Breast epithelium (tissue), 4 donors: ENCODE measurements around the gene CAMK4. TPM values are rescaled to one million over a fixed set of nuclear protein-coding genes. Genes with fewer than 3 reads are reported as not detected.

Experiments used
- DNase-seq, 2 donors: peaks; one replicate each; pipeline ENCODE4 v3.0.0-alpha.2; 2019; ENCODE audit warnings: low spot score in 2 of 2
- H3K27ac ChIP-seq, 2 donors: fragments of 200-600 bp; sonication (generic) in 1 of 2; one replicate each; pipeline ENCODE4 v1.5.1; 2016 to 2019; ENCODE audit warnings: mild to moderate bottlenecking in 1 of 2
- H3K27me3 ChIP-seq, 2 donors: fragments of 200-600 bp; sonication (generic) in 1 of 2; one replicate each; pipeline versions ENCODE4 v1.5.1 to v1.6.0; 2017 to 2019; ENCODE audit warnings: control low read depth in 1 of 2, mild to moderate bottlenecking in 1 of 2
- H3K36me3 ChIP-seq: fragments of 200-600 bp; one replicate; pipeline ENCODE4 v1.5.1; 2019
- H3K4me1 ChIP-seq, 2 donors: fragments of 200-600 bp; sonication (generic); one replicate each; pipeline ENCODE4 v1.5.1; 2016 to 2019; ENCODE audit warnings: control low read depth in 1 of 2
- H3K4me3 ChIP-seq, 3 donors: fragments of 200-600 bp; sonication (generic); 1 replicate in 2 of 3; 2 replicates in 1 of 3; pipeline ENCODE4 v1.5.1; 2016 to 2019; ENCODE audit warnings: mild to moderate bottlenecking in 3 of 3, moderate library complexity in 2 of 3
- H3K9me3 ChIP-seq, 2 donors: fragments of 200-600 bp; sonication (generic) in 1 of 2; one replicate each; pipeline ENCODE4 v1.5.1; 2016 to 2019; ENCODE audit warnings: control low read depth in 1 of 2
- CTCF ChIP-seq, 3 donors: fragments of 450-650 bp; IDR thresholded peaks; one replicate each; pipeline ENCODE4 v1.5.1; 2016 to 2017; ENCODE audit warnings: antibody characterized with exemption in 3 of 3, mild to moderate bottlenecking in 3 of 3, moderate library complexity in 3 of 3
- POLR2A ChIP-seq: fragments of 450-650 bp; IDR thresholded peaks from one replicate; pipeline ENCODE4 v1.6.1; 2016; ENCODE audit warnings: antibody characterized with exemption, mild to moderate bottlenecking, moderate library complexity
- POLR2AphosphoS5 ChIP-seq, 3 donors: sonication (generic); formaldehyde crosslinking; IDR thresholded peaks; one replicate each; pipeline ENCODE4 v1.6.1; 2017; ENCODE audit warnings: antibody characterized with exemption in 3 of 3
- intact Hi-C: fragments of 100-400 bp; cut with DNase I; formaldehyde crosslinking; loops from one replicate; pipeline ENCODE4 v1.15.1; 2023; ENCODE audit warnings: low total_unique reads
- total RNA-seq, 3 donors: library from RNA; depleted of rRNA; stranded (reverse); fragments of >200 nt; gene quantifications; one replicate each; pipeline ENCODE4 v1.1.0, GENCODE V29; 2016

CAMK4 gene
- total RNA-seq, 3 donors from 2014 or later, result 0.98 to 1.5 (median 1.4) TPM

DNA sequence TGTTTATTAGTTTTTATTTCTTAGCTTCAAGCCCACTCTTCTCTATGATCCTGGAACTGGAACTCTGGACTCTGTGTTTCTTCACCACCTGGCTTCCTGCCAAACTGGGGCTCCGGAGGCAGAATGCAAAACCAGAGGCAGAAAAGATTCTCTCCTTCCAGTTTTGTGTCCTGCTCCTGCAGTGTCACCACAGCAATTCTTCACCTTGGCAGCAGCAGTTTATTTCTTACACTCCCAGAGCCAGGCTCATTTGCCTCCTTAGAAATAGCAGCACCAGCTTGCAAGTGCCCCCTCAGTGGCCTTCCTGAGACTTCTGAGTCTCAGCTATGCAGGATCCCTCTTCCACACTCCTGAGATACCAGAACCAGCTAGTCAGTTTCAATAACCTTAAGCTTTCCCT is 26.7 kb upstream of the CAMK4 start:
- H3K9me3 ChIP-seq, result no peaks in the 10 kb centered on the region
- H3K4me3 ChIP-seq, result no peak overlapping the region
- H3K36me3 ChIP-seq, result no peaks in the 10 kb centered on the region
- no peaks in the 10 kb centered on the region for H3K27me3 ChIP-seq
- intact Hi-C loops, result no loop called here
- H3K27ac ChIP-seq, result no peak overlapping the region
- no peaks in the 10 kb centered on the region for H3K4me1 ChIP-seq
- DNase-seq, result no peak
- no peak for TF ChIP-seq POLR2A
- no peak for TF ChIP-seq CTCF (IDR thresholded peaks at IDR 0.05)
- no peak for TF ChIP-seq POLR2AphosphoS5 (IDR thresholded peaks at IDR 0.05)

GRCh38 chr5:111198281-111198966 is 25.8 kb upstream of the CAMK4 start:
- Histone ChIP-seq H3K27ac (no peak overlapping the region), H3K4me1 (no peaks in the 10 kb centered on the region), H3K9me3 (no peaks in the 10 kb centered on the region), H3K36me3 (no peaks in the 10 kb centered on the region), H3K27me3 (no peaks in the 10 kb centered on the region), H3K4me3 (no peak overlapping the region)
- no peak for DNase-seq
- TF ChIP-seq POLR2AphosphoS5 (IDR thresholded peaks at IDR 0.05) (no peak), POLR2A (no peak), CTCF (IDR thresholded peaks at IDR 0.05) (no peak)
- intact Hi-C loops, result no loop called here

- TF ChIP-seq CTCF (IDR thresholded peaks at IDR 0.05) (no peak), POLR2A (no peak), POLR2AphosphoS5 (IDR thresholded peaks at IDR 0.05) (no peak)
- Histone ChIP-seq H3K4me3 (no peak overlapping the region), H3K36me3 (no peaks in the 10 kb centered on the region), H3K9me3 (no peaks in the 10 kb centered on the region), H3K27me3 (no peaks in the 10 kb centered on the region), H3K4me1 (no peaks in the 10 kb centered on the region), H3K27ac (no peak overlapping the region)
- no peak for DNase-seq
- intact Hi-C loops, result no loop called here
These were observed 23.4 kb upstream of the CAMK4 start for GRCh38 chr5:111200828-111201227.

- intact Hi-C loops, result no loop called here
- DNase-seq, result no peak
- no peak for TF ChIP-seq CTCF (IDR thresholded peaks at IDR 0.05)
- TF ChIP-seq POLR2A, result no peak
- TF ChIP-seq POLR2AphosphoS5 (IDR thresholded peaks at IDR 0.05), result no peak
- Histone ChIP-seq H3K27ac (no peak overlapping the region), H3K27me3 (no peaks in the 10 kb centered on the region), H3K4me1 (no peaks in the 10 kb centered on the region), H3K36me3 (no peaks in the 10 kb centered on the region), H3K9me3 (no peaks in the 10 kb centered on the region), H3K4me3 (no peak overlapping the region)
These were observed 22.5 kb upstream of the CAMK4 start for GRCh38 chr5:111201705-111202104.

GRCh38 chr5:111211341-111211740 is 12.8 kb upstream of the CAMK4 start:
- Histone ChIP-seq H3K36me3 (no peaks in the 10 kb centered on the region), H3K4me3 (no peak overlapping the region), H3K9me3 (no peaks in the 10 kb centered on the region), H3K4me1 (no peaks in the 10 kb centered on the region), H3K27me3 (no peaks in the 10 kb centered on the region), H3K27ac (no peak overlapping the region)
- TF ChIP-seq POLR2AphosphoS5 (IDR thresholded peaks at IDR 0.05) (no peak), CTCF (IDR thresholded peaks at IDR 0.05) (no peak), POLR2A (no peak)
- intact Hi-C loops, result no loop called here
- DNase-seq, result no peak
